ENCODE results near the gene GAGE13.
"Not testable (repeated sequence)": the region's sequence is repeated elsewhere in the genome, so short reads cannot be mapped to it uniquely, and the experiment has no call there.

GAGE13 gene, protein sequence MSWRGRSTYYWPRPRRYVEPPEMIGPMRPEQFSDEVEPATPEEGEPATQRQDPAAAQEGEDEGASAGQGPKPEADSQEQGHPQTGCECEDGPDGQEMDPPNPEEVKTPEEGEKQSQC

DNA sequence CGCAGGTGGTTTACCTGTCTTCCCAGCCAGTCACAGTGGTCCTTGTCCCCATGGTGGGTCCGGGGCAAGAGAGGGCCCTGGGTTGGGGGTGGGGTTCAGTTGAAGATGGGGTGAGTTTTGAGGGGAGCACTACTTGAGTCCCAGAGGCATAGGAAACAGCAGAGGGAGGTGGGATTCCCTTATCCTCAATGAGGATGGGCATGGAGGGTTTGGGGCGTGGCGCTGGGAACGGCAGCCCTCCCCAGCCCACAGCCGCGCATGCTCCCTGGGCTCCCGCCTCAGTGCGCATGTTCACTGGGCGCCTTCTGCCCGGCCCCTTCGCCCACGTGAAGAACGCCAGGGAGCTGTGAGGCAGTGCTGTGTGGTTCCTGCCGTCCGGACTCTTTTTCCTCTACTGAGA, at the start of gene GAGE13:
Gene GAGE13, plus strand, starts transcription at position 301 of the 400 bp plus-strand sequence. CDS start 1,156 bp downstream, outside the sequence.
- TF ChIP-seq, protein P1, sequence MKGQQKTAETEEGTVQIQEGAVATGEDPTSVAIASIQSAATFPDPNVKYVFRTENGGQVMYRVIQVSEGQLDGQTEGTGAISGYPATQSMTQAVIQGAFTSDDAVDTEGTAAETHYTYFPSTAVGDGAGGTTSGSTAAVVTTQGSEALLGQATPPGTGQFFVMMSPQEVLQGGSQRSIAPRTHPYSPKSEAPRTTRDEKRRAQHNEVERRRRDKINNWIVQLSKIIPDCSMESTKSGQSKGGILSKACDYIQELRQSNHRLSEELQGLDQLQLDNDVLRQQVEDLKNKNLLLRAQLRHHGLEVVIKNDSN (IDR thresholded peaks at IDR 0.05) = not testable (repeated sequence)
- TF ChIP-seq RAD21 (IDR thresholded peaks at IDR 0.05; ENCODE audit: low read depth); EGR1 (IDR thresholded peaks at IDR 0.05): not testable (repeated sequence)

DNA sequence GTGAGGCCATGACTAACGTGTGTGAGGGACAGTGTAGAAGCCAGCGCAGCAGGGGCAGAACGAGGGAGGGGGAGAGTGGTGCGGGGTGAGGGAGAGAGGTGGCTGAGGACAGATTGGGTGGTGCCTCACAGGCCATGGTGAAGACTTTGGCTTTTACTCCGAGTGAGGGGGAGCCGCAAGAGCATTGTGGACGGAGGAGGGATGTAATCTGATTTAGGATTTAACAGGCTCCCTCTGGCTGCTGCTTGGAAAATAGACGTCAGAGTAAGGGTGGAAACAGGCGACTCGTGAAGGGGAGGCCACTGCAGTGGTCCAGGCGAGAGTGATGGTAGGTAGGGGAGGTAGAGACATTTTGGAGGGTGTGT, 48.8 kb upstream of the GAGE13 start:
- TF ChIP-seq NFIC (IDR thresholded peaks at IDR 0.05) = no peak
- TF ChIP-seq EP300 (IDR thresholded peaks at IDR 0.05; ENCODE audit: borderline replicate concordance) = no peak
- no peak for TF ChIP-seq TAF1 (IDR thresholded peaks at IDR 0.05; ENCODE audit: low read depth)
- TF ChIP-seq EGR1 (IDR thresholded peaks at IDR 0.05) = no peak
- TF ChIP-seq FOXM1 (IDR thresholded peaks at IDR 0.05; ENCODE audit: borderline replicate concordance, low read depth) = no peak
- TF ChIP-seq YY1 (IDR thresholded peaks at IDR 0.05; ENCODE audit: low read depth) = no peak
- TF ChIP-seq, protein P2, sequence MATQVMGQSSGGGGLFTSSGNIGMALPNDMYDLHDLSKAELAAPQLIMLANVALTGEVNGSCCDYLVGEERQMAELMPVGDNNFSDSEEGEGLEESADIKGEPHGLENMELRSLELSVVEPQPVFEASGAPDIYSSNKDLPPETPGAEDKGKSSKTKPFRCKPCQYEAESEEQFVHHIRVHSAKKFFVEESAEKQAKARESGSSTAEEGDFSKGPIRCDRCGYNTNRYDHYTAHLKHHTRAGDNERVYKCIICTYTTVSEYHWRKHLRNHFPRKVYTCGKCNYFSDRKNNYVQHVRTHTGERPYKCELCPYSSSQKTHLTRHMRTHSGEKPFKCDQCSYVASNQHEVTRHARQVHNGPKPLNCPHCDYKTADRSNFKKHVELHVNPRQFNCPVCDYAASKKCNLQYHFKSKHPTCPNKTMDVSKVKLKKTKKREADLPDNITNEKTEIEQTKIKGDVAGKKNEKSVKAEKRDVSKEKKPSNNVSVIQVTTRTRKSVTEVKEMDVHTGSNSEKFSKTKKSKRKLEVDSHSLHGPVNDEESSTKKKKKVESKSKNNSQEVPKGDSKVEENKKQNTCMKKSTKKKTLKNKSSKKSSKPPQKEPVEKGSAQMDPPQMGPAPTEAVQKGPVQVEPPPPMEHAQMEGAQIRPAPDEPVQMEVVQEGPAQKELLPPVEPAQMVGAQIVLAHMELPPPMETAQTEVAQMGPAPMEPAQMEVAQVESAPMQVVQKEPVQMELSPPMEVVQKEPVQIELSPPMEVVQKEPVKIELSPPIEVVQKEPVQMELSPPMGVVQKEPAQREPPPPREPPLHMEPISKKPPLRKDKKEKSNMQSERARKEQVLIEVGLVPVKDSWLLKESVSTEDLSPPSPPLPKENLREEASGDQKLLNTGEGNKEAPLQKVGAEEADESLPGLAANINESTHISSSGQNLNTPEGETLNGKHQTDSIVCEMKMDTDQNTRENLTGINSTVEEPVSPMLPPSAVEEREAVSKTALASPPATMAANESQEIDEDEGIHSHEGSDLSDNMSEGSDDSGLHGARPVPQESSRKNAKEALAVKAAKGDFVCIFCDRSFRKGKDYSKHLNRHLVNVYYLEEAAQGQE (IDR thresholded peaks at IDR 0.05; ENCODE audit: low read depth) = no peak

DNA sequence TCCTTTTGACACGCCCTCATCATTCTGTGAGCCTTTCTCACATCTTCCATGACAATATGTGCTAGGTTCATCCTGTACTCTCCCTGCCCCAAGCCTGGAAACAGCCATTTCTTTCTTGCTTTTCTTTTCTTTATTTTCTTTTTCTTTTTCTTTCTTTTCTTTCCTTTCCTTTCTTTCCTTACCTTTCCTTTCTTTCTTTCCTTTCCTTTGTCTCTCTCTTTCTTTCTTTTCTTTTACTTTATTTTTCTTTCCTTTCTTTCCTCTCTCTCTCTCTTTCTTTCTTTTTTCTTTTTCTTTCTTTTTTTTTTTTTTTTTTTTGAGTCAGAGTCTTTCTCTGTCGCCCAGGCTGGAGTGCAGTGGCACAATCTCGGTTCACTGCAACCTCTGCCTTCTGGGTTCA, 47.2 kb upstream of the GAGE13 start:
- TF ChIP-seq CREB1 (IDR thresholded peaks at IDR 0.05; ENCODE audit: low read depth) (no peak), RAD21 (IDR thresholded peaks at IDR 0.05; ENCODE audit: low read depth) (no peak), CEBPB (IDR thresholded peaks at IDR 0.05) (no peak)

DNA sequence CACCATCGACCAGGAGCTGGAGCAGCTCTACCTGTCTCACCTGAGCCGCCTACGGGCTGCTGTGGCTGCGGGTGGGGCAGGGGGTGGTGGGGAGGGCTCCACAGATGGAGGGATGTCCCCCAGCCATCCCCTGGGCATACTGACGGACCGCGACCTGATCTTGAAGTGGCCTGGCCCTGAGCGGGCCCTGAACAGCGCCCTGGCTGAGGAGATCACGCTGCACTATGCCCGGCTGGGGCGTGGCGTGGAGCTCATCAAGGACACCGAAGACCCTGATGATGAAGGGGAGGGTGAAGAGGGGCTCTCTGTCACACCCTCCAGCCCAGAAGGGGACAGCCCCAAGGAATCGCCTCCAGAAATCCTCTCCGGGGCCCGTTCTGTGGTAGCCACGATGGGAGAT, 45.2 kb upstream of the GAGE13 start:
- TF ChIP-seq FOXM1 (IDR thresholded peaks at IDR 0.05; ENCODE audit: borderline replicate concordance, low read depth) (no peak), CREB1 (IDR thresholded peaks at IDR 0.05; ENCODE audit: low read depth) (no peak), EGR1 (IDR thresholded peaks at IDR 0.05) (no peak), TAF1 (IDR thresholded peaks at IDR 0.05; ENCODE audit: low read depth) (no peak), YY1 (IDR thresholded peaks at IDR 0.05; ENCODE audit: low read depth) (no peak), TEAD4 (IDR thresholded peaks at IDR 0.05) (no peak), CEBPB (IDR thresholded peaks at IDR 0.05) (no peak)
- TF ChIP-seq, protein P3, sequence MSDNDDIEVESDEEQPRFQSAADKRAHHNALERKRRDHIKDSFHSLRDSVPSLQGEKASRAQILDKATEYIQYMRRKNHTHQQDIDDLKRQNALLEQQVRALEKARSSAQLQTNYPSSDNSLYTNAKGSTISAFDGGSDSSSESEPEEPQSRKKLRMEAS (IDR thresholded peaks at IDR 0.05) = no peak

DNA sequence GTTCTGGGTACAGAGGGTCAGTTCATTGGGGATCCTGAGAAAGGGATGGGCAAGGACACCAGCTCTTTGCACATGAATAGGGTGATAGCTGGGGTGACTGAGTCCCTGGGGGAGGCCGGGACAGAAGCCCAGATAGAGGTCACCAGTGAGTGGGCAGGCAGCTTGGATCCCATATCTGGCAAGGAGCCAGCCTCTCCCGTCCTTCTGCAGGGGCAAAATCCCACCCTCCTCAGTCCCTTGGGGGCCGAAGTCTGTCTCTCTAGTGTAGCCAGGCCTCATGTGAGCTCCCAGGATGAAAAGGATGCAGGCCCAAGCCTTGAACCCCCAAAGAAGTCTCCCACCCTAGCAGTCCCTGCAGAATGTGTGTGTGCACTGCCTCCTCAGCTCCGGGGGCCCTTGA, 44.8 kb upstream of the GAGE13 start:
- TF ChIP-seq CREB1 (IDR thresholded peaks at IDR 0.05; ENCODE audit: low read depth) (no peak), RAD21 (IDR thresholded peaks at IDR 0.05; ENCODE audit: low read depth) (no peak), YY1 (IDR thresholded peaks at IDR 0.05; ENCODE audit: low read depth) (no peak), NFIC (IDR thresholded peaks at IDR 0.05) (no peak), TCF12 (IDR thresholded peaks at IDR 0.05; ENCODE audit: low read depth) (no peak), TAF1 (IDR thresholded peaks at IDR 0.05; ENCODE audit: low read depth) (no peak)
- TF ChIP-seq, protein P1 (IDR thresholded peaks at IDR 0.05) = no peak

DNA sequence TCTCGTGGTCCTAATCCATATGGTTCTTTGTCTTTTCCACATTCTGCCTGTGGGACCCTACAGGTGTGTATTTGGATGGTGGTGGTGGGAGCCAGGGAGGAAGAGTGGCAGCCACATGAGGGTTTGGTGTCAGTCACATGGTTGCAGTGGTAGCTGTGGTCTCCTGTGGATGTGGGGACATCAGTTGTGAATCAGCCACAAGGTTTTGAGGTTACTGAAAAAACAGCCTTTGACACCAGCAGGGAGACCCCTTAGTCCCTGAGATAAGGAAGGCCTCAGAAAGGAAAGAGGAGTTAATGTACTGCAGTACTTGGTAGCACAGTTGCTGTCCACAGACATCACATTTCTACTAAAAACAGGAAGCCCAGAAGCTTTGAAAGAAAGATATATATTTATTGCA, 43.7 kb upstream of the GAGE13 start:
- TF ChIP-seq ZBTB7A (IDR thresholded peaks at IDR 0.05; ENCODE audit: low read depth) (no peak), FOXM1 (IDR thresholded peaks at IDR 0.05; ENCODE audit: borderline replicate concordance, low read depth) (no peak), EP300 (IDR thresholded peaks at IDR 0.05; ENCODE audit: borderline replicate concordance) (no peak), TEAD4 (IDR thresholded peaks at IDR 0.05) (no peak), CEBPB (IDR thresholded peaks at IDR 0.05) (no peak), TCF12 (IDR thresholded peaks at IDR 0.05; ENCODE audit: low read depth) (no peak), TAF1 (IDR thresholded peaks at IDR 0.05; ENCODE audit: low read depth) (no peak)
- TF ChIP-seq, protein P1 (IDR thresholded peaks at IDR 0.05) = no peak

DNA sequence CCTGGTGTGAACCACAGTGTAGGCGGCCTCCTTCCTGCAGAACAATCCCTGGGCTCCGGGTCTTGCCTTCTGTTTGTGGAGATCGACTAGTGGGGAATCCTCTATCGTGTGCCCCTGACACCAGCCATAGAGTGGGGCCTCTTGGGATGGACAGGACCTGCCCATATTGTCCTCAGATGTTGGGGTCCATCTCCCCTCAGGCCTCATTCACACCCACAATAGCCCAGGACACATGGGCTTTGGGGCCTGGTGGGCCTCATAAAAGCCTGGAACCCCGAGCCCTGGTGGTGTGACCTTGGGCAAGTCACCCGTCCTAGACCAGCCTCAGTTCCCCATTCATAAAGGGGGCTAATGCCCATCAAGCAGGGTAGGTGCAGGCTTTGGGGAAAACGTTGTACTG, 41.2 kb upstream of the GAGE13 start:
- TF ChIP-seq TCF12 (IDR thresholded peaks at IDR 0.05; ENCODE audit: low read depth) (no peak), CEBPB (IDR thresholded peaks at IDR 0.05) (no peak), TEAD4 (IDR thresholded peaks at IDR 0.05) (no peak), CREB1 (IDR thresholded peaks at IDR 0.05; ENCODE audit: low read depth) (no peak), NFIC (IDR thresholded peaks at IDR 0.05) (no peak), YY1 (IDR thresholded peaks at IDR 0.05; ENCODE audit: low read depth) (no peak), FOXM1 (IDR thresholded peaks at IDR 0.05; ENCODE audit: borderline replicate concordance, low read depth) (no peak), EGR1 (IDR thresholded peaks at IDR 0.05) (no peak), RAD21 (IDR thresholded peaks at IDR 0.05; ENCODE audit: low read depth) (no peak), TAF1 (IDR thresholded peaks at IDR 0.05; ENCODE audit: low read depth) (no peak)
- TF ChIP-seq, protein P3 (IDR thresholded peaks at IDR 0.05) = no peak
- TF ChIP-seq, protein P2 (IDR thresholded peaks at IDR 0.05; ENCODE audit: low read depth) = no peak
- TF ChIP-seq, protein P1 (IDR thresholded peaks at IDR 0.05) = no peak
